ENCODE results near the gene GPATCH1. TPM values are rescaled to one million over a fixed set of nuclear protein-coding genes. Genes with fewer than 3 reads are reported as not detected.

GPATCH1 gene
- total RNA-seq, 4 donors from 2014 or later: 5.4 to 8.9 (median 7.3) TPM

DNA sequence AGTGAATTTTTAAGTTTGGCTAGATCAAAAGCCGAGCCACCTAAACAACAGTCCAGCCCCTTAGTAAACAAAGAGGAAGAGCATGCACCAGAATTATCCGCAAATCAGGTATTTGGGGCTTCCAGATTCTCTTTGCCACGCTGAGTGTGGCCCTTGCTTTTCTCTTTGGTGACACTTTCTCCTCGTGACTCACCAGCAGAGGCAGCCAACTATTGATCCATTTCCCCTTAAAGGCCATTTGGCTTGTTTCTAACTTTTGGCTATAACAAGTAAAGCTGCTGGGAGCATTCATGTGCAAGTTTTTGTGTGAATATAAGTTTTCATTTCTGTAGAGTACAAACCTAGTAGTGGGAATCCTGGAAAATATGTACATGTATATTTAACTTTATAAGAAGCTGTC is 33.3 kb downstream of the GPATCH1 start:
- TF ChIP-seq POLR2A (IDR thresholded peaks at IDR 0.05; ENCODE audit: low read depth): no peak
- TF ChIP-seq, protein P1, sequence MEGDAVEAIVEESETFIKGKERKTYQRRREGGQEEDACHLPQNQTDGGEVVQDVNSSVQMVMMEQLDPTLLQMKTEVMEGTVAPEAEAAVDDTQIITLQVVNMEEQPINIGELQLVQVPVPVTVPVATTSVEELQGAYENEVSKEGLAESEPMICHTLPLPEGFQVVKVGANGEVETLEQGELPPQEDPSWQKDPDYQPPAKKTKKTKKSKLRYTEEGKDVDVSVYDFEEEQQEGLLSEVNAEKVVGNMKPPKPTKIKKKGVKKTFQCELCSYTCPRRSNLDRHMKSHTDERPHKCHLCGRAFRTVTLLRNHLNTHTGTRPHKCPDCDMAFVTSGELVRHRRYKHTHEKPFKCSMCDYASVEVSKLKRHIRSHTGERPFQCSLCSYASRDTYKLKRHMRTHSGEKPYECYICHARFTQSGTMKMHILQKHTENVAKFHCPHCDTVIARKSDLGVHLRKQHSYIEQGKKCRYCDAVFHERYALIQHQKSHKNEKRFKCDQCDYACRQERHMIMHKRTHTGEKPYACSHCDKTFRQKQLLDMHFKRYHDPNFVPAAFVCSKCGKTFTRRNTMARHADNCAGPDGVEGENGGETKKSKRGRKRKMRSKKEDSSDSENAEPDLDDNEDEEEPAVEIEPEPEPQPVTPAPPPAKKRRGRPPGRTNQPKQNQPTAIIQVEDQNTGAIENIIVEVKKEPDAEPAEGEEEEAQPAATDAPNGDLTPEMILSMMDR (IDR thresholded peaks at IDR 0.05): no peak
- TF ChIP-seq EP300 (IDR thresholded peaks at IDR 0.05): no peak
- TF ChIP-seq POLR2AphosphoS5 (IDR thresholded peaks at IDR 0.05): no peak
- DNase-seq (ENCODE audit: extremely low spot score): no peak
- no peak overlapping the region for H3K27ac ChIP-seq (replicated peaks in 1 of 4)
- intact Hi-C loops (cut with DNase I): no loop called here
- H3K9me3 ChIP-seq: no peaks in the 10 kb centered on the region
- H3K4me3 ChIP-seq: no peak overlapping the region
- no peaks in the 10 kb centered on the region for H3K4me1 ChIP-seq
- H3K27me3 ChIP-seq: no peaks in the 10 kb centered on the region
- peaks cover 83 to 100% (median 97%) of the 10 kb centered on the region in 4 donors for H3K36me3 ChIP-seq
- 77% methylated on average over 4 of the region's 4 CpGs for WGBS

DNA sequence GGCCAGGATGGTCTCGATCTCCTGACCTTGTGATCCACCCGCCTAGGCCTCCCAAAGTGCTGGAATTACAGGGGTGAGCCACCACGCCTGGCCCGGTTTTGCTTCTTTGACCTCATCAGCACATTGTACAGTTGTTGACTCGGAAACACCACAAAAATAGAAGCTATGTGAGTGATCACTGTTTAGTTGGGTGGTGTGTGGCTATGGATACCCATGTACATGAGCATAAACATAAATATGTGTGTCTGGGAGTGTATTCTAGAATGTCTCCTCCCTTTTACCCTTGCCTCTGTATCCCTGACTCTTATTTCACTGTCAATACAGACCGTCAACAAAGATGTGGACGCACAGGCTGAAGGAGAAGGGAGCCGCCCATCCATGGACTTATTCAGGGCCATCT is 36.5 kb downstream of the GPATCH1 start:
- H3K27ac ChIP-seq (replicated peaks in 1 of 4): no peak overlapping the region
- DNase-seq (ENCODE audit: extremely low spot score): no peak
- H3K36me3 ChIP-seq: peaks cover 63 to 94% (median 86%) of the 10 kb centered on the region in 4 donors
- intact Hi-C loops (cut with DNase I): no loop called here
- WGBS: 90% methylated on average over 8 of the region's 8 CpGs
- H3K4me1 ChIP-seq: no peaks in the 10 kb centered on the region
- no peaks in the 10 kb centered on the region for H3K27me3 ChIP-seq
- TF ChIP-seq POLR2A (IDR thresholded peaks at IDR 0.05; ENCODE audit: low read depth) (no peak), POLR2AphosphoS5 (IDR thresholded peaks at IDR 0.05) (no peak), EP300 (IDR thresholded peaks at IDR 0.05) (no peak)
- TF ChIP-seq, protein P1 (IDR thresholded peaks at IDR 0.05): no peak
- H3K4me3 ChIP-seq: no peak overlapping the region
- H3K9me3 ChIP-seq: no peaks in the 10 kb centered on the region

DNA sequence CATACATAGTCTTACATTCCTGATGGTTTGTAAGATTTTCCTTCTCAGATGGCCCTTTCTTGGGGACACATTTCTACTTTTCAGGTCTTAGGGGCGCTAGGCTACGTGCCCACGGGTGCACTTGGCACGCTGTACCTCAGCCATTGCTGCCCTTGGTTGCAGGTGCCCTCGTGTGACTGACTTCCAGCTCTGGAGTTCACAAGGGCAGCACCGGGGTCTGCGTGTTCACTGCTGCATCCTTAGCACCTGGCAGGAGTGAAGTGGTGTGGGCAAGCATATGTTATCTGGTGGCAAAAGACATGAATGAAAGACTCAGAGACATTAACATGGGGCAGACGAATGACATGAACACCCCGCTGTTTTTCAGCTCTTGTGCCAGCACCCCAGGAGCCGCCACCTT is 37.7 kb downstream of the GPATCH1 start:
- no peak for TF ChIP-seq POLR2A (IDR thresholded peaks at IDR 0.05; ENCODE audit: low read depth)
- TF ChIP-seq EP300 (IDR thresholded peaks at IDR 0.05): no peak
- TF ChIP-seq, protein P1 (IDR thresholded peaks at IDR 0.05): no peak
- TF ChIP-seq POLR2AphosphoS5 (IDR thresholded peaks at IDR 0.05): no peak
- no peak overlapping the region for H3K4me3 ChIP-seq
- intact Hi-C loops (cut with DNase I): no loop called here
- no peaks in the 10 kb centered on the region for H3K27me3 ChIP-seq
- no peak overlapping the region for H3K27ac ChIP-seq (replicated peaks in 1 of 4)
- WGBS: 95% methylated on average over 10 of the region's 10 CpGs
- H3K36me3 ChIP-seq: peaks cover 52 to 89% (median 78%) of the 10 kb centered on the region in 4 donors
- H3K9me3 ChIP-seq: no peaks in the 10 kb centered on the region
- no peaks in the 10 kb centered on the region for H3K4me1 ChIP-seq
- no peak for DNase-seq (ENCODE audit: extremely low spot score)

DNA sequence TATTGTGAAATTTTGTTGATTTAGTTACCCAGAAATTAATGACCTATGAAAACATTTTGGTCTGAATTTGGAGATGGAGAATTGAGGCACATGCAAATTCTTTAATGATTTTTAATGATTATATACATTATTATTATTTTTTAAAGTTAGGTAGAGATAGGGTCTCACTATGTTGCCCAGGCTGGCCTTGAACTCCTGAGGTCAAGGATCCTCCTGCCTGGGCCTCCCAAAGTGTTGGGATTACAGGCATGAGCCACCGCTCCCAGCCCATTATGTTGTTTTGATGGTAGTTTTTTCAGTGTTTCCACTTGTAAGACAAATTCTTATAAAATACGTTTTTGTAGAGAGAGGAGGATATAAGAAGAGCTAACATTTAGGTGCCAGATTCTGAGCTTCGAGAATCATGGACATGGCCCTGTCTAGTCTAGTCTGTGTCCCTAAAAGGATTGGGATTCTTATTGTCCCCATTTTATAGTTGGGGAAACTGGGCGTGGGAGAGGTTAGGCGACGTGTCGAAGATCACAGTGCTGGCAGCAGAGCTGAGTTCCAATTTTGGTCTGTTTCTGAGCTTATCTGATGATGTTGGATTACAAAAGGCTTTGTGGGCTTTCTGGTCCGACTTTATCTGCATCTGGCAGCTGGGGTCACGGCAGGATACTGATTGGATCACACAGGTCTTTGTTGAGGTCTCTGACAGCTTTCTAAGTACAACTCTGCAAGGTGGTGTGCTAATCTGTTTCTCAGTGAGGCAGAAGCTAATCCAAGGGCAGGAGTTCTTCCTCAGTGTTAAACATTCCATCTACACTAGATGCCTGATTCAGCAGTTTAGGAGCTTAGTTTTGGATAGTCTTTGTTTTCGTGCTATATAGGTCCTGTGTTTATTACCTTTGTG is 43.5 kb downstream of the GPATCH1 start:
- H3K4me1 ChIP-seq: peaks cover 0 to 6% (median 2%) of the 10 kb centered on the region in 4 donors
- 80% methylated on average over 10 of the region's 10 CpGs for WGBS
- H3K4me3 ChIP-seq: no peak overlapping the region
- H3K27ac ChIP-seq (replicated peaks in 1 of 4): no peak overlapping the region
- H3K9me3 ChIP-seq: no peaks in the 10 kb centered on the region
- intact Hi-C loops (cut with DNase I): no loop called here
- H3K36me3 ChIP-seq: peaks cover 45 to 85% (median 71%) of the 10 kb centered on the region in 4 donors
- no peaks in the 10 kb centered on the region for H3K27me3 ChIP-seq
- TF ChIP-seq EP300 (IDR thresholded peaks at IDR 0.05) (no peak), POLR2AphosphoS5 (IDR thresholded peaks at IDR 0.05) (no peak), POLR2A (IDR thresholded peaks at IDR 0.05; ENCODE audit: low read depth) (no peak)
- TF ChIP-seq, protein P1 (IDR thresholded peaks at IDR 0.05): no peak
- DNase-seq (ENCODE audit: extremely low spot score): no peak
